DND-41 (cell line): ENCODE results near the gene CFAP65.

Source experiments
- EZH2 ChIP-seq: IDR thresholded peaks from 3 replicates; pipeline ENCODE4 v1.6.1; 2012; ENCODE audit warnings: borderline replicate concordance, low read depth, mild to moderate bottlenecking, moderate library complexity, low read length, inconsistent platforms; ENCODE audit not compliant: severe bottlenecking
- TF ChIP-seq, protein P1 (sequence below): IDR thresholded peaks from 2 replicates; pipeline ENCODE4 v1.5.1; 2012; ENCODE audit warnings: borderline replicate concordance, low read length, moderate library complexity, mild to moderate bottlenecking; ENCODE audit not compliant: poor library complexity, severe bottlenecking; ENCODE audit errors: extremely low read depth

DNA sequence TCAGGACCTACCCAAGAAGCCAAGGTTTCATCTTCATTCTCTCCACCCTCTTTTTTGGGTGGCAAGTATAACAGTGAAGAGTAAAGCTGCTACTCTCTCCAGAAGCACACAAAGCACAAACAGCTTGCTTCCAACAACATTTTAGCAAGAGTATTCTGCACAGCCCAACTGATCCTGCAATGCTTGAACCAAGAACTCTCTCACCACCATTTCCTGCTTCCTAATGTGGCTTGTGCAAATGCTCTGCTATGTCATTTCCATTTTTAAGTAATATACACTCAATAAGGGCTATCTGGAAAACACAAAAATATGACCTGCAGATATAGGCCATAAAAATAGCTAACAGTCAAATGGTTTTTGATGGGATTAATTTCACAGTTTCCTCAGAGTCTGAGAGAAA lies 43.5 kb upstream of the CFAP65 start:
- TF ChIP-seq, protein P1, sequence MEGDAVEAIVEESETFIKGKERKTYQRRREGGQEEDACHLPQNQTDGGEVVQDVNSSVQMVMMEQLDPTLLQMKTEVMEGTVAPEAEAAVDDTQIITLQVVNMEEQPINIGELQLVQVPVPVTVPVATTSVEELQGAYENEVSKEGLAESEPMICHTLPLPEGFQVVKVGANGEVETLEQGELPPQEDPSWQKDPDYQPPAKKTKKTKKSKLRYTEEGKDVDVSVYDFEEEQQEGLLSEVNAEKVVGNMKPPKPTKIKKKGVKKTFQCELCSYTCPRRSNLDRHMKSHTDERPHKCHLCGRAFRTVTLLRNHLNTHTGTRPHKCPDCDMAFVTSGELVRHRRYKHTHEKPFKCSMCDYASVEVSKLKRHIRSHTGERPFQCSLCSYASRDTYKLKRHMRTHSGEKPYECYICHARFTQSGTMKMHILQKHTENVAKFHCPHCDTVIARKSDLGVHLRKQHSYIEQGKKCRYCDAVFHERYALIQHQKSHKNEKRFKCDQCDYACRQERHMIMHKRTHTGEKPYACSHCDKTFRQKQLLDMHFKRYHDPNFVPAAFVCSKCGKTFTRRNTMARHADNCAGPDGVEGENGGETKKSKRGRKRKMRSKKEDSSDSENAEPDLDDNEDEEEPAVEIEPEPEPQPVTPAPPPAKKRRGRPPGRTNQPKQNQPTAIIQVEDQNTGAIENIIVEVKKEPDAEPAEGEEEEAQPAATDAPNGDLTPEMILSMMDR, result no peak
- TF ChIP-seq EZH2, result no peak
